DND-41 (cell line): ENCODE data around the gene GRPEL1.

Source experiments
- EZH2 ChIP-seq: IDR thresholded peaks from 3 replicates; pipeline ENCODE4 v1.6.1; 2012; ENCODE audit warnings: borderline replicate concordance, low read depth, mild to moderate bottlenecking, moderate library complexity, low read length, inconsistent platforms; ENCODE audit not compliant: severe bottlenecking
- TF ChIP-seq, protein P1 (sequence below): IDR thresholded peaks from 2 replicates; pipeline ENCODE4 v1.5.1; 2012; ENCODE audit warnings: borderline replicate concordance, low read length, moderate library complexity, mild to moderate bottlenecking; ENCODE audit not compliant: poor library complexity, severe bottlenecking; ENCODE audit errors: extremely low read depth

DNA sequence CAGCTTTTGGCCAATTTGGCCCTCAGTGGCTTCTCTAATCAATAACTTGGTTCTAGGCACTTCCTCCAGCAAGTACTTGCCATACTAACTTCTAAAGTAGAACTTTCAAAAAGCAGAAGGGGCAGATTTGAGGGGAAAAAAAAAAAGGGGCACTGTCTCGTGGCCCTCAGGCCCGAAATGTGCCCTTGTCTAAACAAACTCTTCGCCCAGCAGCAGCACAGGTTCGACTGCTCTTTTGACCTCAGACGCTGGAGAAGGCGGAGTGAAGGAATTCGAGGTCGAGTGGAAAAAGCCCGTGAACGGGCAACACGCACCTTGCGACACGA lies 775 bp downstream of the GRPEL1 start:
- TF ChIP-seq, protein P1, sequence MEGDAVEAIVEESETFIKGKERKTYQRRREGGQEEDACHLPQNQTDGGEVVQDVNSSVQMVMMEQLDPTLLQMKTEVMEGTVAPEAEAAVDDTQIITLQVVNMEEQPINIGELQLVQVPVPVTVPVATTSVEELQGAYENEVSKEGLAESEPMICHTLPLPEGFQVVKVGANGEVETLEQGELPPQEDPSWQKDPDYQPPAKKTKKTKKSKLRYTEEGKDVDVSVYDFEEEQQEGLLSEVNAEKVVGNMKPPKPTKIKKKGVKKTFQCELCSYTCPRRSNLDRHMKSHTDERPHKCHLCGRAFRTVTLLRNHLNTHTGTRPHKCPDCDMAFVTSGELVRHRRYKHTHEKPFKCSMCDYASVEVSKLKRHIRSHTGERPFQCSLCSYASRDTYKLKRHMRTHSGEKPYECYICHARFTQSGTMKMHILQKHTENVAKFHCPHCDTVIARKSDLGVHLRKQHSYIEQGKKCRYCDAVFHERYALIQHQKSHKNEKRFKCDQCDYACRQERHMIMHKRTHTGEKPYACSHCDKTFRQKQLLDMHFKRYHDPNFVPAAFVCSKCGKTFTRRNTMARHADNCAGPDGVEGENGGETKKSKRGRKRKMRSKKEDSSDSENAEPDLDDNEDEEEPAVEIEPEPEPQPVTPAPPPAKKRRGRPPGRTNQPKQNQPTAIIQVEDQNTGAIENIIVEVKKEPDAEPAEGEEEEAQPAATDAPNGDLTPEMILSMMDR, result no peak
- no peak for TF ChIP-seq EZH2
